Lower leg skin (tissue), 4 donors: ENCODE measurements around the gene ZMYND8. TPM values are rescaled to one million over a fixed set of nuclear protein-coding genes. Genes with fewer than 3 reads are reported as not detected.

ENCODE experiments used
- DNase-seq, 2 donors: peaks; one replicate each; pipeline ENCODE4 v3.0.0-alpha.2; 2019; ENCODE audit warnings: low spot score in 2 of 2
- H3K4me3 ChIP-seq: fragments of 200-600 bp; sonication (generic); 2 replicates; pipeline ENCODE4 v1.5.1; 2017; ENCODE audit warnings: mild to moderate bottlenecking, low read depth; ENCODE audit not compliant: poor library complexity, severe bottlenecking
- POLR2A ChIP-seq, 2 donors: fragments of 450-650 bp; IDR thresholded peaks; one replicate each; pipeline ENCODE4 v1.6.1; 2016 to 2017; ENCODE audit warnings: antibody characterized with exemption in 2 of 2, mild to moderate bottlenecking in 1 of 2, moderate library complexity in 1 of 2
- WGBS, 2 donors: methylation state at CpG; one replicate each; pipeline ENCODE4 v1.1.5; 2018; 5-methylcytosine and 5-hydroxymethylcytosine counted together
- intact Hi-C: fragments of 100-400 bp; cut with DNase I; formaldehyde crosslinking; loops from one replicate; pipeline ENCODE4 v1.15.0; 2023; ENCODE audit warnings: low total_unique reads
- total RNA-seq, 4 donors: library from RNA; depleted of rRNA; stranded (reverse); fragments of >200 nt; gene quantifications; one replicate each; pipeline ENCODE4 v1.1.0, GENCODE V29; 2016
- TF ChIP-seq, protein P1 (sequence below), 3 donors: fragments of 450-650 bp; IDR thresholded peaks; one replicate each; pipeline ENCODE4 v1.5.1; 2016; ENCODE audit warnings: antibody characterized with exemption in 3 of 3, mild to moderate bottlenecking in 3 of 3, moderate library complexity in 2 of 3

The ZMYND8 gene
- total RNA-seq, 4 donors from 2014 or later = 42.2 to 79.0 (median 65.4) TPM

DNA sequence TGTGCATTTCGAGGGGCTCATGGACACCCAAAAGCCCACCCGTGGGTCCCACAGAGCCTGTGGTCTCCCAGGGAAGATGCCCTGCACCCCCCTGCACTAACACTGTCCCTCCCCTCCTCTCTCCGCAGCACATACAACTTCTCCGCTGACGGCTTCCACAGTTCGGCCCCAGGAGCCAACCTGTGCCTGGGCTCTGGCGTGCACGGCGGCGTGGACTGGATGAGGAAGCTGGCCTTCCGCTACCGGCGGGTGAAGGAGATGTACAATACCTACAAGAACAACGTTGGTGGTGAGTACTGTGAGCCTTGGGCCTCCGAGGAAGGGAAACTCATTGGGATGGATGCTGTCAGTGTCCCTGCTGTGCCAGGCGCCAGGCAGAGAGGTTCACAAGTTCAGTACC is 183.9 kb downstream of the ZMYND8 start:
- TF ChIP-seq, protein P1, sequence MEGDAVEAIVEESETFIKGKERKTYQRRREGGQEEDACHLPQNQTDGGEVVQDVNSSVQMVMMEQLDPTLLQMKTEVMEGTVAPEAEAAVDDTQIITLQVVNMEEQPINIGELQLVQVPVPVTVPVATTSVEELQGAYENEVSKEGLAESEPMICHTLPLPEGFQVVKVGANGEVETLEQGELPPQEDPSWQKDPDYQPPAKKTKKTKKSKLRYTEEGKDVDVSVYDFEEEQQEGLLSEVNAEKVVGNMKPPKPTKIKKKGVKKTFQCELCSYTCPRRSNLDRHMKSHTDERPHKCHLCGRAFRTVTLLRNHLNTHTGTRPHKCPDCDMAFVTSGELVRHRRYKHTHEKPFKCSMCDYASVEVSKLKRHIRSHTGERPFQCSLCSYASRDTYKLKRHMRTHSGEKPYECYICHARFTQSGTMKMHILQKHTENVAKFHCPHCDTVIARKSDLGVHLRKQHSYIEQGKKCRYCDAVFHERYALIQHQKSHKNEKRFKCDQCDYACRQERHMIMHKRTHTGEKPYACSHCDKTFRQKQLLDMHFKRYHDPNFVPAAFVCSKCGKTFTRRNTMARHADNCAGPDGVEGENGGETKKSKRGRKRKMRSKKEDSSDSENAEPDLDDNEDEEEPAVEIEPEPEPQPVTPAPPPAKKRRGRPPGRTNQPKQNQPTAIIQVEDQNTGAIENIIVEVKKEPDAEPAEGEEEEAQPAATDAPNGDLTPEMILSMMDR (IDR thresholded peaks at IDR 0.05) = no peak
- no peak for TF ChIP-seq POLR2A (IDR thresholded peaks at IDR 0.05)
- intact Hi-C loops = no loop called here
- H3K4me3 ChIP-seq = no peak overlapping the region
- no peak for DNase-seq
- 89 to 92% methylated on average over 15 to 16 of the region's 16 CpGs for WGBS, 2 donors

DNA sequence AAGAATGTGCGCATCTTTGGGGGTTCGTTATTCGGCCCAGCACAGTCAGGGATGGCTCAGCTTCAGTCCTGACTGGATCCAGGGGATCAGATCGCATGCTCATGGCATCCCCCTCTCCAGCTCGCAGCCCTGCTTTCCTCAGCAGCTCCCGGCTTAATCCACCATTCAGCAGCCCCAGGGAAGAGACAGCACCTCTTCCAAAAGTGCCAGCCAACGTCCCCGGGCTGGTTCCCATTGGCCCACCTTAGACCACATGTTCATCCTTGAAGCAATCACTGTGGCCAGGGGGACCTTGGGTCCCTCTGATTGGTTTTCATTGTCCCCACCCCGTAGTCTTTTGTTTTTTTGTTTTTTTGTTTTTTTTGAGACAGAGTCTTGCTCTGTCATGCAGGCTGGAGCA is 188.7 kb downstream of the ZMYND8 start:
- WGBS, 2 donors = 85 to 89% methylated on average over 9 of the region's 9 CpGs
- intact Hi-C loops = no loop called here
- H3K4me3 ChIP-seq = no peak overlapping the region
- no peak for TF ChIP-seq POLR2A (IDR thresholded peaks at IDR 0.05)
- TF ChIP-seq, protein P1 (IDR thresholded peaks at IDR 0.05) = no peak
- DNase-seq = no peak

DNA sequence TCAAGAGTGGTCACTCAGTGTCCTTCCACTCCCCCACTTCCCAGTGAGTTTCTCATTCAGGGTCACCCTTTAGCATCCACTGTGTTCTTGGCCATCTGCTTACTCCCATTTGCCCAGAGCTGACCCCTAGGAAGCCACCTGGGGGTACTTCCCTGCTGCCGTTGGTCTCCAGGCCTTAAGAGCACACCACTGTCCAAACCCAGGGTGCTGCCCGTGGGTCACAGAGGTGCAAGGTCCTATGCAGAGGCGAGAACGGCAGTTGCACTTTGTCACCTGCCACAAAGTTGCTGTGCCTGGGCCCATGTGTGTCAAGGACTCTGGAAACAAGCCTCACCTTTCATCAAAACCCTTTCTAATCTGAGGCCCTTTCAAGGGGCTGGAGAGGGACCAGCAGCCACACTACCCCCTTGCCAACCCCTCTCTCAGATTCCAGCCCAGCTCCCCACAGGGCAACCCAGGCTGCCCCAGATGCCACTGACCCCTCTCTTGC is 191.1 kb downstream of the ZMYND8 start:
- no peak for TF ChIP-seq POLR2A (IDR thresholded peaks at IDR 0.05)
- TF ChIP-seq, protein P1 (IDR thresholded peaks at IDR 0.05) = no peak
- no peak overlapping the region for H3K4me3 ChIP-seq
- intact Hi-C loops = no loop called here
- 84 to 91% methylated on average over 4 of the region's 4 CpGs for WGBS, 2 donors
- no peak for DNase-seq

DNA sequence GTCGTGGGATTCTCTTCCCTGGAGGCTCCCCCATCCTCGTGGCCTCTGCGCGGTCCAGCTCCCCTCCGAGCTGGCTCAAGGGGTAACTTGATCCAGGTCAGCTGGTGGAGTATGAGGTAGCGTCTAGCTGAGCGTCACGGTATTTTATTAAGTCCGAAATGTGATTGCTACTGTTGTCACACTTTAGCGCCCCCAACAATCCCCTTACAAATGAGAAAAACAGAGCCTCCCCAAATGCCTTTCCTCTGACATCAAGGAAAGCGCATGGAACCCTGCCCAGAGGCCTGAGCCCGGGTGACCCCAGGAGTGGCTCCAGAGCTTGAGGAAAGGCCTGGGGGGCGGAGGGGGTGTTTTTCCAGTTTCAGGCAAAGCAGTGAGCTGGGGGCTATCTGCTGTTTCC is 192.4 kb downstream of the ZMYND8 start:
- no peak for DNase-seq
- no peak overlapping the region for H3K4me3 ChIP-seq
- 77 to 90% methylated on average over 13 of the region's 13 CpGs for WGBS, 2 donors
- TF ChIP-seq, protein P1 (IDR thresholded peaks at IDR 0.05) = no peak
- intact Hi-C loops = no loop called here

DNA sequence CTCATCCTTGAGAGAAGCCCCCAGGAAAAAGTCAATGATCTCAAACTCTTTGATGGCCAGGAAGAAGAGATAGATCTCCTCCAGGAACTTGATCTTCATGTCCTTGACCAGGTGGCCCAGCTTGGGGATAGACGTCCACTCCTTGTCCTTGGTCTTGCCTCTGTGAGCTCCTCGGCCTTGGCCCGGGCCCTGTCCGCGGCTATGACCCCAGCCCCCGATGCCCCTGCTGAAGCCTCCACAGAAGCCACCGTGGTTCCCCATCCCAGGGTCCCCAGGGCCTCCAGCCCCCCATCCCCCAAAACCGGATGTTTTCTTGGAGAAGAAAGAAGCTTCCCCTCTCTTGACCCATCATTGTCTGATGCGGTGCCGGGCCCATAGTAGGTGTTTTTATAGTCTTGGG is 195.1 kb downstream of the ZMYND8 start:
- WGBS, 2 donors = 92 to 99% methylated on average over 10 of the region's 10 CpGs
- TF ChIP-seq, protein P1 (IDR thresholded peaks at IDR 0.05) = no peak
- no peak for TF ChIP-seq POLR2A (IDR thresholded peaks at IDR 0.05)
- no peak overlapping the region for H3K4me3 ChIP-seq
- no peak for DNase-seq
- intact Hi-C loops = no loop called here

DNA sequence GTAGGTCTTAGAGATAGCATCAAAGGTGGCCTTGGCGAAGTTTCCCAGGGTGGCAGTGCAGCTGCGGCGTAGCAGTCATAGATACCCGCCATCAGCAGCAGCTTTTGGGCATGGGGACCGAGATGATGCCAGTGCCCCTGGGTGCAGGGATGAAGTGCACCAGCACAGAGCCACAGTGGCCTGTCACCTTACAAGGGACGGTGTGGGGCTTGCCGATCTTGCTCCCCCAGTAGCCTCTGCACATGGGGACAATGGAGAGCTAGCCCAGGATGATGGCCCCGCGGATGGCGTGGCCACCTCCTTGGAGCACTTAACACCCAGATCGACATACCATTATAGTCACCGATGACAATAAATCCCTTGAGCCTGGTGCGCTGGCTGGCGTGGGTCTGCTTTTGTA is 195.5 kb downstream of the ZMYND8 start:
- no peak overlapping the region for H3K4me3 ChIP-seq
- TF ChIP-seq, protein P1 (IDR thresholded peaks at IDR 0.05) = no peak
- TF ChIP-seq POLR2A (IDR thresholded peaks at IDR 0.05) = no peak
- no peak for DNase-seq
- 90 to 93% methylated on average over 11 of the region's 14 CpGs for WGBS, 2 donors
- intact Hi-C loops = no loop called here
